NCI-H1048 (cell line): ENCODE measurements around the gene RSPH6A.
"Not testable (repeated sequence)": the region's sequence is repeated elsewhere in the genome, so short reads cannot be mapped to it uniquely, and the experiment has no call there.

Experiments
- DNase-seq: peaks from one replicate; lab custom pipeline; 2025; lab: John Stamatoyannopoulos, UW

RSPH6A gene

DNA sequence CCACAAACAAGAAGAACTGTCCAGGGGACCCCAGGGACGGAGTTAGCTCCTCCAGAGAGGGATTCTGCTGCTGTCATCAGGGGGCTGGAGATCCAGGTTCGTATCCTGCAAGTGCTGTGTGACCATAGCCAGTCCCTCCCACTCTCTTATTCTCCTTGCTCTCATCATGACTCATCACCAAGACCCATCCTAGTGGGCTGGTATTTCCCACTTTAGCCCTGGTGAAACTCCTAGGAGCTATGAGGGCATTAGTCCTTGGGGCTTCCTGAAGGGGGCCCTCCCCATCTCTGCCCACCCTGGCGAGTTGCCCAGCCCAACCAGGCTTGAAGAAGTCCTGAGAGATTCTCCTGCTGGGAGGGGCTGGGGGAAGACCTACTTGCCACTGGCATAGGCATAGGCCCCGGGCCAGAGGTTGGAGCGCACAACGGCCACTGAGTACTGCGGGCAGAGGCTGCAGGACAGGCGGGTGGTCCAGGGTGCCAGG lies 15.0 kb downstream of the RSPH6A start:
- no peak for DNase-seq

DNA sequence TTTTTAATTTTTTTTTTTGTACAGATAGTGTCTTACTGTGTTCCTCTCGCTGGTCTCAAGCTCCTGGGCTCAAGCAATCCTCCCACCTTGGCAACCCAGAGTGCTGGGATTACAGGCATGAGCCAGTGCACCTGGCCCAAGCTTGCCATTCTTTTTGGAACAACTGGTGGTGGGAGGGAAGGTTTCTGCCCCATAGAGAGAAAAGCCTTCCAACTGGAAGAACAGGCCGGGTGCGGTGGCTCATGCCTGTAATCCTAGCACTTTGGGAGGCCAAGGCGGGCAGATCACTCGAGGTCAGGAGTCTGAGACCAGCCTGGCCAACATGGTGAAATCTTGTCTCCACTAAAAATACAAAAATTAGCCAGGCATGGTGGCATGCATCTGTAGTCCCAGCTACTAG lies 15.6 kb downstream of the RSPH6A start:
- DNase-seq, result not testable (repeated sequence)

DNA sequence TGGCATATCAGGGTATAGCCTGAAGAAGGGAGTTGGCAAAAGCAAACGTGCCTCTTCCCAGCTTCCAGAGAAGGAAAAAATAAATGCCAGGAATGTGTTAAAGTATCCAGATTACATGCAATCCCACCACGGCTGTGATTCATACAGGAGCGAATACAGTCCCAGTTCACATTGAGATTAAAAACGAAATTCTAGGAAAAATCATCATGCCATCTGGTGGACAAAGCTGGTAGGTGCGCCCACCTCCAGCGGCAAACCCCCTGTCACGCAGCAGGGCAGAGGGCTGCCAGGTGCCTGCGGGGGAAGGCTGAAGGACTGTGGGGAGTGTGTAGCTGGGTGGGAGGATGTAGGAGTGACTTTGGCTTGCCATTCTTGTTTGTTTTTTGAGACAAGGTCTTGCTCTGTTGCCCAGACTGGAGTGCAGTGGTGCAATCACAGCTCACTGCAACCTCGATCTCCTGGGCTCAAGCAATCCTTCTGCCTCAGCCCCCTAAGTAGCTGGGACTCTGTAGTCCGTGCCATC lies 16.1 kb downstream of the RSPH6A start:
- DNase-seq, result peak; percentile 29

DNA sequence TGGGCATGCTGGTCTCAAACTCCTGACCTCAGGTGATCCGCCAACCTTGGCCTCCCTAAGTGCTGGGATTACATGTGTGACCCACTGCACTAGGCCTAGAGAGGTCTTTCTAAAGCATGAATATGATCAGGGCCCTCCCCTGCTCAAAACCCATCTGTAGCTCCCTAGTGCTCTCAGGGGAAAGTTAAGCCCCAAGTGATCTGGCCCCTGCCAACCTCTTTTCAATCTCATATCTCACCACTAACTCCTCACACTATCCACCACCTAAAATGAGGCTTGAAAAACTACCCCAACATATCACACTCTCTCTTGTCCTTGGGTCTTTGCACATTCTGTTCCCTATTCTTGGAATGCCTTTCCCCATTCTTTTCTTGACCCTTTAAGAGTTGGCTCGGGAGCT lies 20.5 kb downstream of the RSPH6A start:
- no peak for DNase-seq

DNA sequence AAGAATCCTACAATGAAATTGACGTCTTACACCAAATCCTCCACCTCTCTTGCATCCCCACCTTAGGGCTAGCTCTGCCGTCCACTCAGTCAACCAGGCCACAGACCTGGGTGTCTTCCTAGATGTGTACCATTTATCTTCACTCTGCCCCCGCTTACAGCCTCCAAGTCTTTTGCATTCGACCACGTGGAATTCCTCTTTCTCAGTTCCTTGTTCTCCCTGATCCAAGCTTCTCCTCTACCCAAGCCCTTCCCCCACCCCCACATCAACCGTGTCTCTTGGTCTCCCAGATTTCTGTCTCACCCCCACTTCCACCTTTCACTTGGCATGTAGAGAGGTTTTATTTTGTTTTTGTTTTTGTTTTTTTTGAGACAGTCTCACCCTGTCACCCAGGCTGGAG lies 21.2 kb downstream of the RSPH6A start:
- DNase-seq, result no peak

DNA sequence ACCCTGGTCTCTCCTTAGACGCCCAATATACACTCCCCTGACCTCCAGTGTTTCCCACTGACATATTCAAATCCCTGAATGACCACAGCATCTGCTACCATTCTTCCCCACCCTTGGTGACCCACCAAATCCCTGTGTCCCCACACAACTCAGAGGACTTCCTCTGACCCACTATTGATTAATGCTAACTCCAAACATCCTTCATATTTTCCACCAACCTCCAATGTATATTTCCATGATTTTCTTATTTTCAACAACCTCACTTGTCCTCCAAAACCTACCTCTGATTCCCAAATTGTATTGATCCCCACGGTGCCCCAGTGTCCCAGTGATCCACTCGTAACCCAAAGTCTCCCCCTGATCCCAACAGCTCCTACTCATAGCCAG lies 21.9 kb downstream of the RSPH6A start:
- no peak for DNase-seq

DNA sequence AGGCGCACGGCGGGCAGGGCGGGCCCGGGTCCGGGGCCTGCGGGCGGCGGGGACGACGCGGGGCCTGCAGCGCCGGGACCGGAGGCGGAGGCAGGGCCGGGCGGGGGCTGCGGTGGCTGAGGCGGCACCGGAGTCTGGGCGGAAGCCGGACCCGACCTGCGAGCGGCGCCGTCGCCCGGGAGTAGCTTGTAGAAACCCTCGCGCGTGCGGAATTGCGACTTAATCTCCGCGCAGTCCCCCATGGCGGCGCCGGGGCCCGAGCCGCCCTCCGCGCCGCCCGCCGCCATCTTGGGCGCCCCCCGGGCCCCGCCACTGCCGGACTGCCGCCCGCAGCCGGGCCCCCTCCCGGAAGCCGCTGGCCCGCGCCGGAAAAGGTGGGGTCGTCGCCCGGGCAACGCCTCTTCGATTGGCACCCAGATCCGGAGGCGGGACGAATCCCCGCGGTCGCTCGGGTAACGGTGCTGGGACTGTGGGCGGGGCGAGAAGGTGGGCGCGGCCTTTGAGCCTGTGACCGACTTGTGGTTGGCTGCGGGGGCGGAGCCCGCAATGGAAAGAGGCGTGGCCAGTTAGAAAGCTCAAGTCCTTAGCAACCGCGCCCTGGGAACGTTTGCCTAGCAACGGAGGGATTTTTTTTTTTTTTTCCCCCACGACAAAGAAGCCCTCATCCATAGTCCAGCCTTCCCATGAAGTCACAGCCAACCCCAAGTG lies 22.5 kb downstream of the RSPH6A start, which contains the start of gene DMWD:
TSS of gene DMWD (minus strand) at position 376 of the 708 bp plus-strand sequence. CDS start at position 287, 89 bp downstream.
- DNase-seq, result peak; percentile 96

DNA sequence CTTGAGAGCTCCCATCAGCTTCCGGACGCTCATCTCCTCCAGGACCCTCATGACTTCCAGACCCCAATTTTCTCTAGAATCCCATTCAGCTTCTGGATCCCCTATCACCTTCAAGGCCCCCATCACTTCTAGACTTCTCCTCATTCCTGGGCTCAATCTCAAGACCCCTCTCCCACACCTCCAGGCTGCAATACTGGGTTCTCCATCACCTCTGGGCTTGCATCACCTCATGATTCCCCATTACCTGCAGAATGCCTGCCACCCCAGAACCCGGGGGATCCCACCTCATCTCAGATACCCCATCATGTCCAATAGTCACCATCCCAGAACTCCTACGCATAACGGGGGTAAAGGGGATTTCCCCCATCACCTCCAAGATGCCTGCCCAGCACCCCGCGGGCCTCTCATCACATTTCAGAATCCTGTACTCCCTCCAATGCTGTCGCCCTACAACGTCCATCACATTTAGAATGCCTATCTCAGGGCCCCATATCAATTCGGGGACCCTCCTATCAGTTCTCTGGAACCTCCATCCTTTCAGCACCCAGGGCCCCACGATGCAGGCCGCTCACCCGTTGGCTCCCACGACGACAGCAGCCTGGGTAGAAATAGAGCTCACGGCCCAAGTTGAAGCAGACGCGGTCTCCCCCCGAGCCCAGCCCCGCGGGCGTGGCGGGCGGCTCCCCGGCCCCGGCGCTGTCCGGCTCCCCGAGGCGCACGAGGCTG lies 23.2 kb downstream of the RSPH6A start:
- no peak for DNase-seq

DNA sequence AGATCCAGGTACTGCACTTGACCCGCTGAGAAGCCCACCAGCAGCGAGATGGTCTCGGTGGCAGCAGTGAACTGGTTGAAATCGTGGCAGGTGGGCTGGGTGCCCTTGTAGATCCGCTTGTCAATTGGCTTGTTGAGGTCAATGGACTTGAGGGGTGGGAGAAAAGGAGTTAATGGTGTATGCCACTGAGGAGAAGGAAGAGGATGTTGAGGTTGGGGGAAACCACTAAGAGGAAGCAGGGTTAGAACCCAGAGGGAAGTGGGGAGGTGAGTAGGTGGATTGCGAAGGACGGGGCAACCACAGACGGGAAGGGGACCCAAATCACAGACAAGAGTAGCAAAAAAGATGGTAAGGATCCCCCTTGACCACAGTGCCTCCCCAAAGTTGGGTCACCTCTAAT lies 24.2 kb downstream of the RSPH6A start:
- DNase-seq, result no peak

DNA sequence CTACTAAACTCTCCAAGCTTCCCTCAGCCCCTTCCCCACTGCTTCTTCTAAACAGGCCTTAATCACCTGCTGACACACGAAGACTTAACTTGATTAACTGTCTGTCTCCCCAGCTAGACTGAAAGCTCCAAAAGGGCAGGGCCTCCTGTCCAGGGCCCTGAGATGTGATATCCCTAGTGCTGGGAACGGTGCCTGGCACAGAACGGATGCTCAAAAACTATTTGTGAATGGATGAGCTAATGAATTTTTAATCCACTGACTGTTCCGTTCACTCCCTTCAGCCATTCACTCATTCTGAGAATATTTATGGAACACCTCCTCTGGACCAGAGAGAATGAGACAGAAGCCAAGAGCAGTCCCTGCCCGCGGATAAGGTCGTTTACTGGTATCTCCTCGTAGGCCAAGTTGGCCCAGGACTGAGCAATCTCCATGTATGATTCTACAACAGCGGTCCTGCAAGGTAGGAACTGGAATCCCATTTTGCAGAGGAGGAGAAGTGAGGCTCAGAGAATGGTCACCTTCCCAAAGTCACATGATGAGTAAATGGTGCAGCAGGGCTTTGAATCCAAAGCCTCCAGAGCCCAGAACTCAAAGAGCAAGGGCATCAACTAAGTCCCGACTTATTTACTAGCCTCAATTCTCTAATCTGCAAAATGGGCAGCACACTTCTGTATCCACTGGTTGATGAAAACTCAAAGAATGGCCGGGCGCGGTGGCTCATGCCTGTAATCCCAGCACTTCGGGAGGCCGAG lies 25.9 kb downstream of the RSPH6A start:
- no peak for DNase-seq

DNA sequence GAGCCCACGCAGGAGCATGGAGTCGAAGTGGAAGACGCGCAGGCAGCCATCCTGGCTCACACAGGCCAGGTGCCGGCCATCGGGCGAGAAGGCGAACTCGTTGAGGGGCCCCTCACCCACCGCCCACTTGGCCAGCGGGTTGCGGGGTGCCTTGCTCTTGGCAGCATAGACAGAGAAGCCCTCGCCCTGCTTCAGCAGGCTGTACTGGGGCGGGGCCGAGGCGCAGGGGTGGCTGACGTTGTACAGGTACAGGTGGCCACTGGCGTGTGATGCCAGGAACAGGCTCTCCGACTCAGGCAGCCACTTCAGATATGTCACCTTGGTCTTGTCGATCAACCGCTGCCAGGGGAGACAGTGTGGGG lies 28.6 kb downstream of the RSPH6A start:
- no peak for DNase-seq

DNA sequence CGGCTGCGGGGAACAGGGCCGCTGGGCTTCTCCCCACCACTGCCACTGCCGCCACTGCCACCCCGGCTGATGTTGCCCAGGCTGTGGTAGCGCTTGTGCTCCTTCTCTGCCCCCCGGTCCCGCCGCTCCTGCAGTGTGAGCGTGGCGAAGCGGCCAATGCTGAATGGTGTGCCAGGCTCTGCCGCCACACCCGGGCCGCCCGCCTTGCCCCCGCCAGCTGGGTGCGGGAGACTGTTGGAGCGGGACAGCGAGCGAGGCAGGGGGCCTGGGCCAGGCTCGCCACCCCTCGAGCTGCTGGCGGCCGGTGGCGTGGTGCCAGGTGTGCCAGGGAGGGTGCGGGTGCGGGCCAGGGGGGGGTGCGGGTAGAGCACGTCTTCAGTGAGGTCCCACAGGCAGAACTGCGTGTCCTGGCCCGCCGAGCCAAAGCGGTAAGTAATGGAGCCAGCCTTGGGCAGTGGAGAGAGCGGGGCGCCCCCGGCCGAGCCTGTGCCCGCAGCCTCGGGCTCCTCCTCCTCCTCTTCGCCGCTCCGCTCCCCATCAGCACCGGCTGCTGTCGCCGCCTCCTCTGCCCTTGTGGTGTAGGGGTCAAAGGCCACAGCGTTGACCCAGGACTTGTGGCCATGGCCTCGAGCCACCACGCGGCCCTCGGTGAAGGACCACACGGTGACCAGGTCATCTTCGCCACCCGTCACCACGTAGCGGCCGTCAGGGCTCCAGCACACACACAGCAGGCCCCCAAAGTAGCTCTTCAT lies 29.2 kb downstream of the RSPH6A start:
- DNase-seq, result no peak

DNA sequence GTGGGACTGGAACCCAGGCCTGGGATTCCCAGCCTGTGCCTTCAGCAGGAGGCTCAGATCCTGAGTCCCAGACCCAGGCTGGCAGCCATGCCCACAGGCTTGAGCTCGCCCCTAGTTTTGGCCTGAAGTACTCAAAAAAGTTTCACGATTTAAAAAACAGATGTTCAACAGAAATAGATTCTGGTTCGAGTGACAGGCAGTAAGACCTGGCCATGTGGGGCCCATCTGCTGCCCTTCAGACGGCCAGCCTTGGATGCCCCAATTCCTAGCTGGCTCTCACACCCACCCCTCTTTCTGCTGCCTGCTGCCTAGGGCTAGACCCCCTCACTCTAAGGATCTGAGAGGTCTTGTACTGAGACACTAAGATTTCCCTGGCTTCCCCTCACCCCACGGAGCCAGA lies 30.0 kb downstream of the RSPH6A start:
- DNase-seq, result no peak

DNA sequence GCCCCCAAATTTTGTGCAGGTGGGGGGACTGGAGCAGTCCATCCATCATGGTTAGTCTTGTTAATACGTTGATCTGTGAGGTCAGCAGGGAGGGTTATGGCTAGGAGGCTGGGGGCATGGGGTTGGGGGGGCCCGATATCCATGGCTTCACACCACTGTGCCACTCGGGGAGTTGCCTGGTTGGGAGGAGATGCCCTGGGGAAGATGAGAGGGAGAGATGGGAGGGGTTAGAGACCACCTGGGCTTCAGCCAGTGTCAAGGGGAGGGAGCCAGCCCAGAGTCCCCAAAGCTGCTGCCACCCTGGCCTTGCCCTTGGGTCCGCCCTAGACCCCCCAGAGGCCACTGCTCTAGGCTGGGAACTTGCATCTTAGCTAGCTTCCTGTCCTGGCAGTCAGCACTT lies 31.0 kb downstream of the RSPH6A start:
- DNase-seq, result no peak

DNA sequence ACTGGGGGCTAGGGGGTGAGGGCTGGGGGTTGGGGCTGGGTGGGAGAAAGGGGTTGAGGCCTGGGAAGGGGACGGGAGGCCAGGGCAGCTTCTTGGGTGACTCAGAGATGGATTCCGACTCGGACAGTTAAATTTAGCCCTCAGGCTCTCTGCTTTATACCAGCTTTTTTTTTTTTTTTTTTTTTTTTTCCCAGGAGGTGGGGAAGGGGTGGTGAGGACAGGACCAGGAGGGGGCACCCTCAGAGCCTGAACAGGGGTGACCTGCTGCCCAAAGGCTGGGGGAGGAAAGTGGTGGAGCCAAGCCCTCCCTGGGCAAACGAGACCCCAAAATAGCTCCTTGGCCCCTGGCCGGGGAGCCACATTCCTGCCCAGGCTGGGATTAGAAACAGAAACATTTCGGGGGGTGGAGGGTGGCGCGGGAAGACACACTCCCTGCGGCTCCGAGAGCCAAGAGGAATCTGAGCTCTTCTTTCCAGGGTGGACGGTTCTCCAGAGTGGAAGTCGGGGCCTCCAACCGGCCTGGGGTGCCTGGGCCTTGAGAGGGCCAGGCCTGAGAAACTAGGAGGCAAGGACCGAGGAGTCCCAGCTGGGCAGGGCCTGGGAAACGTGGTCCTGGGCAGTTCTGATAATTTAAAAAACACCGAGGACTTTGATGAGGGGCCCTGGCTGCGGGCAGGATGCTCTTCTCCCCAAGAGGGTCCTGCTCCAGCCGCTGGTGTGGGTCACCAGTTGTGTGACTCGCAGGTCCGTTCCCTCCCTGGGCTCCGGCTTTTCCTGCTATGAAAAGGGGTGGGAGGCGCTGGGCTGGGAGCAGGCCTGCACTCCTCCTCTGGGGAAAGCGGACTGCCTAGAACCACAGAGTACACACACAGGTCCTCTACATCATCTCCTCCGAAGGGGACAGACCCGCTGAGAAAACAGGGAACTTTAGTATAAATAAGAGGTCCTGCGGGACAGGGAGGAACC lies 32.0 kb downstream of the RSPH6A start:
- no peak for DNase-seq

DNA sequence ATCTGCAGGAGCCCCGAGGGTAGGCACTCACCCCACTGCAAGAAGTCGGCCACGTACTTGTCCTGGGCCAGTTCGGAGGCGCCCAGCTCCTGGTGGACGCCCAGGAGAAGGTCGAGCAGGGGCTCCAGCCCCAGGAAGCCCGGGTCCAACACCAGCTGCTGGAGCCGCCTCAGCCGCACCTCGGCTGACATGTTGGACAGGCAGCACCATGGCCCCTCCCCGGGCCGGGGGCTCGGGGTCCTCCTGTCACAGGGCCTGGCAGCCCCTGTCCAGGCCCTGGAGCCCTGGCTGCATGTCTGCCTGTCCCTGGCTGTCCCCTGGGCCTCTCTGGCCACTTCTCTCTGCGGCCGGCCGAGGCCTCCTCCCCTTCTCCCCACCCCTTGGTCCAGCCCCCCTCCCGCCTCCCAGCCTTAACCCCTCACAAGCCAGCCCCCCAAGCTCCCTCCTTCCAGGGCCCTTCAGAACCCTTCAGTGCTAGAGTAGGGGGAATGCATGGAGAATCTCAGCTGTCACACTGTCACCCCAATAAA lies 32.9 kb downstream of the RSPH6A start, which contains the start of gene DMPK:
TSS of gene DMPK (minus strand) at position 329 of the 530 bp plus-strand sequence. CDS start at position 191, 138 bp downstream.
- no peak for DNase-seq

DNA sequence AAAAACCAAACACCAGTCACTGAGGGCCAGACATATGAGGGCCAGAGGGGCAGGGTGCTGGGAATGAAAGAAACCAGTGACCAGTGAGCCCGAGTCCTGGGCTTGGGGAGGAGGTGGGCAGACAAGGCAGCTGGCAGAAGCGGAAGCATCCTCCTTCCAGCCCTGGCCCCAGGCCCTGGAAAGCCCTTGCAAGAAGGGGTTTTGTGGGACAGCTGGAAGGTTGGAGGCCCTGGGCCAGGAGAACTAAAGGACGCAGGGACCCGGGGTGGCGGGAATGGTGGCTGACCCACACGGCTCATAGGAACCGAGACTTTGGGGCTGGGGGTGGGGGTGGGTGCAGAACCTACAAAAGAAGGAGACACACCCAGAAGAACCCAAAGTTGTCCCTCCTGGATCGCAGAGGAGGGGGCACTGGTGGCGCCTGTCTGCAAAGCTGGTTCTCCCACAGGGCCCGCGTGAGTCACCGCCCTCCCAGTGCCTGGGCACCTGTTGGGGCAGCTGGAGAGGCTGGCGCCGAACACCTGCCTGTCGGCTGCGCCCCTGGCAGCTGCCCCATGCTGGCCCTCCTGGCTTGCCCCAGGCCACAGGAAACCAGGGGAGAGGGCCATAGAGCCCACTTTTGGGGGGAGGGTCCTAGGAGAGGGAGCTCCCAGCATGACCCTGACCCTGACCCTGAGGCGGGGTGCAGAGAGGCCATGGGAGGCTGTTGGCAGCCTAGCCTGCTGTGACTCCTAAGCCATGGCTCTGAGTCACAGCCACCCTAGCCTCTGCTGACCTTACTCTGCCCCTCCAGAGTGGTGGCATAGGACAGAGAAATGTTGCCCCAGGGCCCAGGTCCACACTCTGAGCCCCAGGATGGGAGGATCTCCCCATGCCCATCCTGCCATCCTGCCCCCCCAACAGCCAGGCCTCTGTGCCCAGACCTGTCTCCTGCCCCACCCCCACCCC lies 33.6 kb downstream of the RSPH6A start:
- DNase-seq, result no peak

DNA sequence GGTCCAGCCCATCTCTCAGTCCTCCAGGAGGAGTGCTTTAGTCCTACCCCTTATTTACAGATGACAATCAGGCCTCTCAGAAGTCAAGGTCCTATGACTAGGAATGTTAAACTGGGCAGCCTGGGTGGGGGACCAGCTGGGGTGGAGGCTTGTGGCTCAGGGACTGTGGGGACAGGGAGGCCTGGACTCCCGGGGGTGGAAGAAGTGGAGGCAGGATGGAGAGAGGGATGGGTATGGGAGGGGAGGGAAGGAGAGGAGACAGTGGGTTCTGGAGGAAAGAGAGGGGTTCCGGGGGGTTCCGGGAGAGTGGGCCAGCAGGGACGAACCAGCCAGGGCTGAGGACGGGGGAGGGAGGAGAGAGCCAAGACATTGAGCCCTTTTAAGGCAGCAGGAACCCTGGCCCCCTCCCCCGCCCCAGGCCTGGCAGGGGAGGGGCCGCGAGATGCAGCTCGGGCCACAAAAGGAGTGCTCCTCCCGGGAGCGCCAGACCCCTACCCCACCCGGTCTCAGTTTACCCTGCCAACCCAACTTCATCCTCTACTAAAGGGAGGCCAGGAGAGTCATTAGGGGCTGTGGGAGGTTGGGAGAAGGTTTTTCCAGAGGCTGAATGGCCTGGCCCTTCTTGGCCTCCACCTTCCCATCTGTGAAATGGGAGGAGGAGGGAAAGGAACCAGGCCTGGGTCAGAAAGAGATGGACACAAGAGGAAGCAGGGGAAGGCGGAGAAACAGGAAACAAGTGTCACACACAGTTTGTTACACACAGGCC lies 34.5 kb downstream of the RSPH6A start:
- DNase-seq, result no peak

DNA sequence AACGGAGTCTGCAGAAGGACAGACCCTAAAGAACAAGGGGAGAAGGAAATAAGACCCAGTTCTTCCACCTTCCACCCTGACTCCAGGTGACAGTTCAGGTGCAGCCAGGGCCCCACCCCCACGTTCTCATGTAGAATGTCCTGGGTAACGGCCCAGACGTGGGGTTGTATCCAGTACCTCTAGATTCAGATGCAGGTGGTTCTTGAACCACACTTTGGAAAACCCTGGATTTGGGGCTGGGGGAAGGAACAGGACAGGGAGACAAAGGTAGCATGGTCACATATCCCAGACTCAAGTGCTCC lies 35.0 kb downstream of the RSPH6A start:
- no peak for DNase-seq
